DND-41 (cell line): ENCODE measurements around the gene DIAPH2.

ENCODE experiments used
- ATAC-seq: fragments of 200-7000 bp; cut with Tn5 transposase; 3 replicates; pipeline ENCODE4 v1.9.1; 2021; ENCODE audit warnings: low read depth; ENCODE audit not compliant: insufficient read depth
- DNase-seq: peaks from one replicate; pipeline ENCODE4 v3.0.0-alpha.2; 2020
- H2AFZ ChIP-seq: 2 replicates; pipeline ENCODE4 v1.6.0; 2012; ENCODE audit warnings: low read depth, low read length
- H3K27ac ChIP-seq: 2 replicates; pipeline ENCODE4 v1.5.1; 2012; ENCODE audit warnings: low read length, inconsistent platforms
- H3K27me3 ChIP-seq: fragments of 200-600 bp; sonication (generic); 2 replicates; pipeline ENCODE4 v1.6.0; 2012; ENCODE audit warnings: low read length, mild to moderate bottlenecking, inconsistent platforms; ENCODE audit not compliant: insufficient read depth, poor library complexity
- H3K36me3 ChIP-seq: 2 replicates; pipeline ENCODE4 v1.5.1; 2012; ENCODE audit warnings: low read length, inconsistent platforms; ENCODE audit not compliant: insufficient read depth
- H3K4me1 ChIP-seq: 2 replicates; pipeline ENCODE4 v1.5.1; 2012; ENCODE audit warnings: mild to moderate bottlenecking, low read length; ENCODE audit not compliant: insufficient read depth
- H3K4me2 ChIP-seq: 2 replicates; pipeline ENCODE4 v1.6.0; 2012; ENCODE audit warnings: mild to moderate bottlenecking, moderate library complexity, low read length, inconsistent platforms; ENCODE audit not compliant: insufficient read depth
- H3K4me3 ChIP-seq, 2 experiments: fragments of 200-600 bp in 1 of 2; shearing (Covaris generic) in 1 of 2; 2 replicates each; pipeline ENCODE4 v1.5.1; 2012 to 2016; ENCODE audit warnings: inconsistent platforms in 2 of 2, low read length in 2 of 2, mild to moderate bottlenecking in 2 of 2, low read depth in 1 of 2, moderate library complexity in 1 of 2
- H3K79me2 ChIP-seq: 2 replicates; pipeline ENCODE4 v1.6.0; 2012; ENCODE audit warnings: low read length, inconsistent platforms; ENCODE audit not compliant: insufficient read depth
- H3K9ac ChIP-seq: 2 replicates; pipeline ENCODE4 v1.6.0; 2012; ENCODE audit warnings: low read depth, mild to moderate bottlenecking, inconsistent platforms, low read length, moderate library complexity
- H3K9me3 ChIP-seq: 2 replicates; pipeline ENCODE4 v1.5.1; 2012; ENCODE audit warnings: low read length, moderate library complexity, mild to moderate bottlenecking, inconsistent platforms; ENCODE audit not compliant: insufficient read depth, severe bottlenecking
- H4K20me1 ChIP-seq: 2 replicates; pipeline ENCODE4 v1.6.0; 2012; ENCODE audit warnings: low read length; ENCODE audit not compliant: insufficient read depth
- EZH2 ChIP-seq: IDR thresholded peaks from 3 replicates; pipeline ENCODE4 v1.6.1; 2012; ENCODE audit warnings: borderline replicate concordance, low read depth, mild to moderate bottlenecking, moderate library complexity, low read length, inconsistent platforms; ENCODE audit not compliant: severe bottlenecking
- TF ChIP-seq, protein P1 (sequence below): IDR thresholded peaks from 2 replicates; pipeline ENCODE4 v1.5.1; 2012; ENCODE audit warnings: borderline replicate concordance, low read length, moderate library complexity, mild to moderate bottlenecking; ENCODE audit not compliant: poor library complexity, severe bottlenecking; ENCODE audit errors: extremely low read depth

DIAPH2 gene

DNA sequence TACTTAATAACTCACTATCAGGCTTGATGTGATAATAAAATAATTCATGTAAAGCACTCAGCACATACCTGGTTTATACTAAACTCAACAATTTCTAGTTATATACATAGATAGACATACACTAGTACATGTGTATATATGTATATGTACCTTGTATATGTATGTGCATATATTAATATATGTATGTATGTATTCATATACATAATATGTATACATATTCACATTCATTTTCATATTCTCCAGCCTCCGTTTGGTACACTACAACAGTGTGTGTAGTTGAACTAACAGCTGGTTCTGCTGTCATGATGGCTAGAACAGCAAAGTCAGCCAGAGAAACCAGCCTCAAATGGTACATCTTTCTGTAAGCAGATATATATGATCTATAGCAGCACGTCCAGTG is 869.2 kb downstream of the DIAPH2 start:
- H3K36me3 ChIP-seq: no peaks in the 10 kb centered on the region
- no peaks in the 10 kb centered on the region for H3K27me3 ChIP-seq
- H2AFZ ChIP-seq: no peak overlapping the region
- H3K79me2 ChIP-seq: no peaks in the 10 kb centered on the region
- no peak overlapping the region for H3K4me2 ChIP-seq
- H4K20me1 ChIP-seq: no peaks in the 10 kb centered on the region
- H3K4me3 ChIP-seq: no peak overlapping the region
- DNase-seq: no peak
- TF ChIP-seq EZH2: no peak
- TF ChIP-seq, protein P1, sequence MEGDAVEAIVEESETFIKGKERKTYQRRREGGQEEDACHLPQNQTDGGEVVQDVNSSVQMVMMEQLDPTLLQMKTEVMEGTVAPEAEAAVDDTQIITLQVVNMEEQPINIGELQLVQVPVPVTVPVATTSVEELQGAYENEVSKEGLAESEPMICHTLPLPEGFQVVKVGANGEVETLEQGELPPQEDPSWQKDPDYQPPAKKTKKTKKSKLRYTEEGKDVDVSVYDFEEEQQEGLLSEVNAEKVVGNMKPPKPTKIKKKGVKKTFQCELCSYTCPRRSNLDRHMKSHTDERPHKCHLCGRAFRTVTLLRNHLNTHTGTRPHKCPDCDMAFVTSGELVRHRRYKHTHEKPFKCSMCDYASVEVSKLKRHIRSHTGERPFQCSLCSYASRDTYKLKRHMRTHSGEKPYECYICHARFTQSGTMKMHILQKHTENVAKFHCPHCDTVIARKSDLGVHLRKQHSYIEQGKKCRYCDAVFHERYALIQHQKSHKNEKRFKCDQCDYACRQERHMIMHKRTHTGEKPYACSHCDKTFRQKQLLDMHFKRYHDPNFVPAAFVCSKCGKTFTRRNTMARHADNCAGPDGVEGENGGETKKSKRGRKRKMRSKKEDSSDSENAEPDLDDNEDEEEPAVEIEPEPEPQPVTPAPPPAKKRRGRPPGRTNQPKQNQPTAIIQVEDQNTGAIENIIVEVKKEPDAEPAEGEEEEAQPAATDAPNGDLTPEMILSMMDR: no peak
- no peak overlapping the region for H3K27ac ChIP-seq
- H3K4me1 ChIP-seq: no peaks in the 10 kb centered on the region
- no peaks in the 10 kb centered on the region for H3K9me3 ChIP-seq
- ATAC-seq: no peak
- no peak overlapping the region for H3K9ac ChIP-seq

DNA sequence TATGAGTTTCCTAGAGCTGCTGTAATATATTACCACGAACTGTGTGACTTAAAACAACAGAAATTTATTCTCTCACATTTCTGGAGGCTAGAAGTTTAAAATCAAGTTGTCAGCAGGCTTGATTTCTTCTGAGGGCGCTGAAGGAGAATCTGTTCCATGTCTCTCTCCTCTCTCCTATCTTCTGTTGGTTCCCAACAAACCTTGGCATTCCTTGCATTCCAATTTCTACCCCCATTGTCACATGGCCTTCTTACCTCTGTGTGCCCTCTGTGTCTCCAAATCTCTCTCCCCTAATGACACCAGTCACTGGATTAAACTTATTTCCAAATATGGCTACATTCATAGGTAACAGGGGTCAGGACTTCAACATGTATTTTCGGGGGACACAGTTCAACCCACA is 871.7 kb downstream of the DIAPH2 start:
- Histone ChIP-seq H3K4me2 (no peak overlapping the region), H3K27ac (no peak overlapping the region), H2AFZ (no peak overlapping the region), H3K4me1 (no peaks in the 10 kb centered on the region), H4K20me1 (no peaks in the 10 kb centered on the region), H3K27me3 (no peaks in the 10 kb centered on the region), H3K9me3 (no peaks in the 10 kb centered on the region), H3K9ac (no peak overlapping the region), H3K4me3 (no peak overlapping the region), H3K36me3 (no peaks in the 10 kb centered on the region), H3K79me2 (no peaks in the 10 kb centered on the region)
- ATAC-seq (no peak), DNase-seq (no peak)
- TF ChIP-seq, protein P1: no peak
- TF ChIP-seq EZH2: no peak

DNA sequence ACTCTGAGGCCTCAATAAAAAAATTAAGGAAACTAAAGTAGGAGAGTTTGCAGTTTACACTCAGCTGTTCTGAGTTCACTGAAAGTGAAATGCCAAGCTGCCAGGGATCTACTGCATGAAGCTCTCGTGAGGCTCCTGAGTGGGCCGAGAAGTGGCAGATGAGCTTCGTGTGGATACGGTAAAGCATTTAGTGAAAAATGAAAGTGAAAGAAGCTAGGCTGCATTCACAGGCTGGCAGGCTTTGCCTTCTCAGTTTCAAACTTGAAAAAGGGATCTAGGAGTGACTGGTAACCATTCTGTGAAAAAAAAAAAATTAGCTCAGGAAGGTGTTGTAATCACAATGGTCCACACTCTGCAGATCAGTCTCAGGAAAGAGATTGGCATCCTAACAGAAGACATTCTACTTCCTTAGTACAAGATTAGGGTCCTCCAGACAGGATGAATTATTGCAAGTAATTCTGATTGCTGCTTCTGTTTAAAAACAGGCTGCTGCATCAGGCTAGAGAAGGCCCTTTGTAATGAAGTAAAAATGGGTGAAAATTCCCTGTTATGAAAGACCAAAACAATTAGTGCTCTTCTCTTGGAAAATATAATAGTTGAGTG is 879.0 kb downstream of the DIAPH2 start:
- DNase-seq (peak; percentile 74), ATAC-seq (peak; percentile 99)
- Histone ChIP-seq H3K36me3 (no peaks in the 10 kb centered on the region), H3K4me1 (peaks cover 18% of the 10 kb centered on the region), H3K4me2 (peak overlapping the region; percentile 67), H3K27me3 (no peaks in the 10 kb centered on the region), H3K9me3 (no peaks in the 10 kb centered on the region), H3K4me3 (peak overlapping the region in 1 of 2 experiments; percentile 49; a peak in 2 of 4 replicates), H4K20me1 (no peaks in the 10 kb centered on the region), H3K79me2 (no peaks in the 10 kb centered on the region), H3K27ac (peak overlapping the region; percentile 86), H2AFZ (peak overlapping the region; percentile 73), H3K9ac (peak overlapping the region; percentile 50)
- TF ChIP-seq EZH2: no peak
- TF ChIP-seq, protein P1: no peak

DNA sequence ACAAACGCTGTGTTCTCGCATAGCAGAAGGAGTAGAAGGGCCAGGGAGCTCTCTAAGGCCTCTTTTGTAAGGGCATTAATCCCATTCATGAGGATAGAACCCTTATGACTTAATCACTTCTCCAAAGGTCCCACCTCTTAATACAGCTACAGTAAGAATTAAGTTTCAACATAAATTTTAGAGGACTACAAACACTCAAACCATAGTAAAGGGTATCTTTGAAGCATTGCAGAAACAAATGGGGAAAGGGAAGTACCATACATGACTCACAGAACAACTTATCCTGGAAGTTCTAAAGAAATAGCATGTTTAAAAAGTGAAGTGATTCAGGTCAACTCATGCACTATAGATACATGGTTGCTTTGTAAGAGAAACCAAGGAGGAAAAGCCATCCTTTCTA is 879.9 kb downstream of the DIAPH2 start:
- Histone ChIP-seq H3K27ac (peak overlapping the region; percentile 86), H2AFZ (peak overlapping the region; percentile 73), H3K4me1 (peaks cover 18% of the 10 kb centered on the region), H3K9me3 (no peaks in the 10 kb centered on the region), H3K4me2 (peak overlapping the region; percentile 67; the same call in 1 of the 2 replicates), H3K9ac (peak overlapping the region; percentile 50; the same call in 1 of the 2 replicates), H3K4me3 (no peak overlapping the region), H3K79me2 (no peaks in the 10 kb centered on the region), H3K27me3 (no peaks in the 10 kb centered on the region), H3K36me3 (no peaks in the 10 kb centered on the region), H4K20me1 (no peaks in the 10 kb centered on the region)
- no peak for ATAC-seq
- DNase-seq: no peak
- TF ChIP-seq, protein P1: no peak
- no peak for TF ChIP-seq EZH2
